Measurements from ENCODE around the gene FXYD2. TPM values are rescaled to one million over a fixed set of nuclear protein-coding genes. Genes with fewer than 3 reads are reported as not detected.

Gene FXYD2
- total and polyA plus RNA-seq, 3 experiments from 2014 or later: 5.4 to 67.9 (median 8.0) TPM

- no peak overlapping the region for H3K27ac Mint-ChIP-seq
- ChIA-PET CTCF (interaction anchor here (1.1 to 6.9 kb wide), 3 partner anchors 13 to 112 kb away, joined by 3 to 35 read pairs (median 22); partner anchors contain the start of gene FXYD2), POLR2A (no interaction called here)
- Histone ChIP-seq H3K4me3 (ENCODE audit: low read length) (no peak overlapping the region), H3K27me3 (ENCODE audit: insufficient read depth, low read length, poor library complexity, severe bottlenecking) (no peaks in the 10 kb centered on the region), H3K4me1 (ENCODE audit: insufficient read depth, low read length) (peaks cover 9% of the 10 kb centered on the region), H3K36me3 (ENCODE audit: insufficient read depth, low read length) (no peaks in the 10 kb centered on the region), H3K27ac (ENCODE audit: low read depth, low read length) (no peak overlapping the region), H3K9me3 (ENCODE audit: low read length) (no peaks in the 10 kb centered on the region)
- H3K27me3 Mint-ChIP-seq: peaks cover 0 to 2% of the 10 kb centered on the region in 2 donors
- peaks cover 17 to 36% (median 27%) of the 10 kb centered on the region in 3 donors for H3K4me1 Mint-ChIP-seq
- no peaks in the 10 kb centered on the region for H3K36me3 Mint-ChIP-seq
- DNase-seq: peak in 1 of 5 donors; percentile 18
- no peak overlapping the region for H3K4me3 Mint-ChIP-seq
- H3K9me3 Mint-ChIP-seq: no peaks in the 10 kb centered on the region
Observed at GRCh38 chr11:117835576-117835975, 11.0 kb upstream of the FXYD2 start.

GRCh38 chr11:117834838-117835443 lies 10.4 kb upstream of the FXYD2 start:
- Mint-ChIP-seq H3K27me3 (peaks cover 0 to 4% of the 10 kb centered on the region in 2 donors), H3K4me1 (peaks cover 22 to 43% (median 33%) of the 10 kb centered on the region in 3 donors), H3K27ac (peak overlapping the region in 1 of 8 donors; percentile 33), H3K9me3 (no peaks in the 10 kb centered on the region), H3K36me3 (no peaks in the 10 kb centered on the region), H3K4me3 (no peak overlapping the region)
- ChIA-PET CTCF (interaction anchor here (1.1 to 6.9 kb wide), 8 partner anchors 8 to 337 kb away, joined by 3 to 35 read pairs (median 12); partner anchors contain the start of gene FXYD2), POLR2A (no interaction called here)
- Histone ChIP-seq H3K9me3 (ENCODE audit: low read length) (no peaks in the 10 kb centered on the region), H3K27ac (ENCODE audit: low read depth, low read length) (no peak overlapping the region), H3K4me1 (ENCODE audit: insufficient read depth, low read length) (peaks cover 15% of the 10 kb centered on the region), H3K4me3 (ENCODE audit: low read length) (no peak overlapping the region), H3K27me3 (ENCODE audit: insufficient read depth, low read length, poor library complexity, severe bottlenecking) (no peaks in the 10 kb centered on the region), H3K36me3 (ENCODE audit: insufficient read depth, low read length) (no peaks in the 10 kb centered on the region)
- DNase-seq: peak in 1 of 5 donors; percentile 37

DNA sequence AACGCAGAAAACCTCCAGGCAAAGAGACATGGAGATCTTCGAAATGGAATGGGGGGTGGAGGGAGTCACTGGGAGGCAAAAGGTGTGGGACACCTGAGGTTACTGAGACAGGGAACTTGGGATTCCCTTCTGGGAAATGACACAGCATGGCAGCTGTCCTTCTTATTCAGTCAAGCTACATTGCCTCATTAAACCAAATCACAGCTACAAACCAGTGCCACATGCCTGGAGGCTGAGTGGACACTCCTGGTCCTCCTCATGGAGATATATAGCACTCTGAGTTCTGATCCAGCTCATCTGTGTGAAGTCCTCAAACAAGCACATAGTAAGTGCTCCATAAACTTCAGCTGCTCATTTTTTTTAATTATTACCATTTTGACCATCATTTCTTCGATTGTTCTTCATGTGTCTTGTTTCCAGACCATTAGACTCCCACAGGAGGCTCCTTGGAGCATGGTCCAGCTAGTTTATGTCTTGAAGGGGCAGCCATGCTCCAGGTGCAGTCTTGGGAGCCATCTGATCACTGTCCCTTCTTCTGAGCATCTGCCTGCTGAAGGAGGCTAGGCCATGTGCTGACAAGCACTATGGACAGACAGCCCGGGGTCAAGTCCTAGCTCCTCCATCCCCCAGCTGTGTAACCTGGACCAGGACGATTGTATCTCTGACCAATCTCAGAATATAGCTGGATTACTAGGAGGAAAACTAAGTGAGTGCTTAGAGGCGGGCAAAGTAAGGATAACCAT lies 9.7 kb upstream of the FXYD2 start:
- peaks cover 21% of the 10 kb centered on the region for H3K4me1 ChIP-seq (ENCODE audit: insufficient read depth, low read length)
- Mint-ChIP-seq H3K4me1 (peaks cover 28 to 50% (median 35%) of the 10 kb centered on the region in 3 donors), H3K4me3 (no peak overlapping the region), H3K36me3 (no peaks in the 10 kb centered on the region), H3K27me3 (peaks cover 0 to 4% of the 10 kb centered on the region in 2 donors), H3K9me3 (no peaks in the 10 kb centered on the region), H3K27ac (peak overlapping the region in 1 of 8 donors; percentile 89)
- POLR2A ChIA-PET: interaction anchor here (0.6 kb wide), 1 partner anchor 848 kb away, joined by 3 read pairs; no protein-coding TSS in a partner anchor
- CTCF ChIA-PET: interaction anchor here (1.1 to 6.9 kb wide), 8 partner anchors 9 to 338 kb away, joined by 3 to 35 read pairs (median 12); partner anchors contain the start of gene FXYD2
- no peak overlapping the region for H3K27ac ChIP-seq (ENCODE audit: low read depth, low read length)
- H3K27me3 ChIP-seq (ENCODE audit: insufficient read depth, low read length, poor library complexity, severe bottlenecking): no peaks in the 10 kb centered on the region
- DNase-seq: peak in 1 of 5 donors; percentile 29
- H3K36me3 ChIP-seq (ENCODE audit: insufficient read depth, low read length): no peaks in the 10 kb centered on the region
- no peaks in the 10 kb centered on the region for H3K9me3 ChIP-seq (ENCODE audit: low read length)
- H3K4me3 ChIP-seq (ENCODE audit: low read length): no peak overlapping the region

GRCh38 chr11:117833401-117833891 lies 8.9 kb upstream of the FXYD2 start:
- Histone ChIP-seq H3K27ac (ENCODE audit: low read depth, low read length) (no peak overlapping the region), H3K27me3 (ENCODE audit: insufficient read depth, low read length, poor library complexity, severe bottlenecking) (no peaks in the 10 kb centered on the region), H3K4me1 (ENCODE audit: insufficient read depth, low read length) (peaks cover 29% of the 10 kb centered on the region), H3K4me3 (ENCODE audit: low read length) (no peak overlapping the region), H3K36me3 (ENCODE audit: insufficient read depth, low read length) (no peaks in the 10 kb centered on the region), H3K9me3 (ENCODE audit: low read length) (no peaks in the 10 kb centered on the region)
- no peaks in the 10 kb centered on the region for H3K36me3 Mint-ChIP-seq
- no peaks in the 10 kb centered on the region for H3K9me3 Mint-ChIP-seq
- no peak overlapping the region for H3K27ac Mint-ChIP-seq
- peaks cover 0 to 4% of the 10 kb centered on the region in 2 donors for H3K27me3 Mint-ChIP-seq
- peaks cover 35 to 54% (median 35%) of the 10 kb centered on the region in 3 donors for H3K4me1 Mint-ChIP-seq
- POLR2A ChIA-PET: interaction anchor here (0.6 kb wide), 1 partner anchor 847 kb away, joined by 3 read pairs; no protein-coding TSS in a partner anchor
- H3K4me3 Mint-ChIP-seq: peak overlapping the region in 1 of 7 donors; percentile 40
- CTCF ChIA-PET: interaction anchor here (1.4 to 6.9 kb wide), 7 partner anchors 10 to 220 kb away, joined by 3 to 35 read pairs (median 12); partner anchors contain the start of gene FXYD2
- DNase-seq: peak in 1 of 5 donors; percentile 39

DNA sequence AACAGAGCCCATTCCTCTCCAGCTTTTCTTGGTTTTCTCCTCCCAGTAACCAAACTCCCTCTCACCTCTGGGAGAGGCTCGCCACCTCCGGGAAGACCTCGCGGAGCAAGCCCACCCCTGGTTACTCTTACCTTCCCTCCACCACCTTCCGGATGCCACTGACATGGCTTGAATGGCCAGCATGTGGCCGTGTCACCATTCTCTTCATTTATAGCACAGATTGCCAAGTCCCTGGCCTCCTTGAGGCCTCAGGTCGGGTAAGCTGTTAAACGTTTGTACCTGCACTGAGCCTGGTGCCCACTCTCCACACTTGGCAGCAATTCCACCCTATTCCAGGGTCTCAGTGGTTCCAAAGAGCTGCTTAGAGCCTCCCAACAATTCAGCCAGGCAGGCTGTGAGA lies 8.0 kb upstream of the FXYD2 start:
- CTCF ChIA-PET: interaction anchor here (1.4 to 6.9 kb wide), 7 partner anchors 10 to 221 kb away, joined by 3 to 35 read pairs (median 12); partner anchors contain the start of gene FXYD2
- Mint-ChIP-seq H3K36me3 (no peaks in the 10 kb centered on the region), H3K4me3 (peak overlapping the region in 1 of 7 donors; percentile 85), H3K4me1 (peaks cover 36 to 56% (median 39%) of the 10 kb centered on the region in 3 donors), H3K27me3 (peaks cover 0 to 3% of the 10 kb centered on the region in 2 donors), H3K27ac (peak overlapping the region in 4 of 8 donors; percentile 44 to 83 (median 63)), H3K9me3 (no peaks in the 10 kb centered on the region)
- Histone ChIP-seq H3K27me3 (ENCODE audit: insufficient read depth, low read length, poor library complexity, severe bottlenecking) (no peaks in the 10 kb centered on the region), H3K36me3 (ENCODE audit: insufficient read depth, low read length) (no peaks in the 10 kb centered on the region), H3K4me3 (ENCODE audit: low read length) (no peak overlapping the region), H3K4me1 (ENCODE audit: insufficient read depth, low read length) (peaks cover 39% of the 10 kb centered on the region), H3K27ac (ENCODE audit: low read depth, low read length) (no peak overlapping the region), H3K9me3 (ENCODE audit: low read length) (no peaks in the 10 kb centered on the region)
- DNase-seq: no peak
- POLR2A ChIA-PET: interaction anchor here (0.6 kb wide), 1 partner anchor 216 kb away, joined by 3 read pairs; no protein-coding TSS in a partner anchor

GRCh38 chr11:117831661-117832415 lies 7.3 kb upstream of the FXYD2 start:
- H3K4me1 ChIP-seq (ENCODE audit: insufficient read depth, low read length): peaks cover 41% of the 10 kb centered on the region
- peaks cover 39 to 58% (median 42%) of the 10 kb centered on the region in 3 donors for H3K4me1 Mint-ChIP-seq
- CTCF ChIA-PET: interaction anchor here (1.0 to 6.9 kb wide), 6 partner anchors 9 to 221 kb away, joined by 3 to 35 read pairs (median 17); partner anchors contain the start of gene FXYD2

GRCh38 chr11:117830674-117831351 lies 6.3 kb upstream of the FXYD2 start:
- Mint-ChIP-seq H3K27me3 (peaks cover 0 to 2% of the 10 kb centered on the region in 2 donors), H3K27ac (peak overlapping the region in 7 of 8 donors; percentile 62 to 95 (median 86)), H3K36me3 (no peaks in the 10 kb centered on the region), H3K4me1 (peaks cover 48 to 63% (median 49%) of the 10 kb centered on the region in 3 donors), H3K9me3 (no peaks in the 10 kb centered on the region), H3K4me3 (peak overlapping the region in 6 of 7 donors; percentile 20 to 64 (median 44))
- Histone ChIP-seq H3K4me3 (ENCODE audit: low read length) (no peak overlapping the region), H3K27ac (ENCODE audit: low read depth, low read length) (no peak overlapping the region), H3K4me1 (ENCODE audit: insufficient read depth, low read length) (peaks cover 41% of the 10 kb centered on the region), H3K9me3 (ENCODE audit: low read length) (no peaks in the 10 kb centered on the region), H3K36me3 (ENCODE audit: insufficient read depth, low read length) (no peaks in the 10 kb centered on the region), H3K27me3 (ENCODE audit: insufficient read depth, low read length, poor library complexity, severe bottlenecking) (no peaks in the 10 kb centered on the region)
- ChIA-PET POLR2A (no interaction called here), CTCF (interaction anchor here (1.0 to 6.9 kb wide), 5 partner anchors 8 to 222 kb away, joined by 3 to 35 read pairs (median 3); partner anchors contain the start of gene FXYD2)
- peak in 1 of 5 donors; percentile 47 for DNase-seq

More at GRCh38 chr11:117831661-117832415, 7.3 kb upstream of the FXYD2 start:
- Mint-ChIP-seq H3K9me3 (no peaks in the 10 kb centered on the region), H3K27ac (peak overlapping the region in 3 of 8 donors; percentile 64 to 95 (median 86)), H3K27me3 (peaks cover 0 to 2% of the 10 kb centered on the region in 2 donors), H3K36me3 (no peaks in the 10 kb centered on the region), H3K4me3 (peak overlapping the region in 1 of 7 donors; percentile 85)
- Histone ChIP-seq H3K4me3 (ENCODE audit: low read length) (no peak overlapping the region), H3K9me3 (ENCODE audit: low read length) (no peaks in the 10 kb centered on the region), H3K36me3 (ENCODE audit: insufficient read depth, low read length) (no peaks in the 10 kb centered on the region), H3K27me3 (ENCODE audit: insufficient read depth, low read length, poor library complexity, severe bottlenecking) (no peaks in the 10 kb centered on the region), H3K27ac (ENCODE audit: low read depth, low read length) (no peak overlapping the region)
- POLR2A ChIA-PET: interaction anchor here (0.6 kb wide), 1 partner anchor 11 kb away, joined by 4 read pairs; no protein-coding TSS in a partner anchor
- DNase-seq: peak in 1 of 5 donors; percentile 32

All from CD8-positive, alpha-beta memory T cell (primary cell).